Fibroblast of peridontal ligament (primary cell): Measurements from ENCODE around the gene FRY.
"Not testable (repeated sequence)": the region's sequence is repeated elsewhere in the genome, so short reads cannot be mapped to it uniquely, and the experiment has no call there.

Experiments
- DNase-seq: peaks from one replicate; pipeline ENCODE4 v3.0.0-alpha.2; 2010; ENCODE audit errors: extremely low read depth

FRY gene

DNA sequence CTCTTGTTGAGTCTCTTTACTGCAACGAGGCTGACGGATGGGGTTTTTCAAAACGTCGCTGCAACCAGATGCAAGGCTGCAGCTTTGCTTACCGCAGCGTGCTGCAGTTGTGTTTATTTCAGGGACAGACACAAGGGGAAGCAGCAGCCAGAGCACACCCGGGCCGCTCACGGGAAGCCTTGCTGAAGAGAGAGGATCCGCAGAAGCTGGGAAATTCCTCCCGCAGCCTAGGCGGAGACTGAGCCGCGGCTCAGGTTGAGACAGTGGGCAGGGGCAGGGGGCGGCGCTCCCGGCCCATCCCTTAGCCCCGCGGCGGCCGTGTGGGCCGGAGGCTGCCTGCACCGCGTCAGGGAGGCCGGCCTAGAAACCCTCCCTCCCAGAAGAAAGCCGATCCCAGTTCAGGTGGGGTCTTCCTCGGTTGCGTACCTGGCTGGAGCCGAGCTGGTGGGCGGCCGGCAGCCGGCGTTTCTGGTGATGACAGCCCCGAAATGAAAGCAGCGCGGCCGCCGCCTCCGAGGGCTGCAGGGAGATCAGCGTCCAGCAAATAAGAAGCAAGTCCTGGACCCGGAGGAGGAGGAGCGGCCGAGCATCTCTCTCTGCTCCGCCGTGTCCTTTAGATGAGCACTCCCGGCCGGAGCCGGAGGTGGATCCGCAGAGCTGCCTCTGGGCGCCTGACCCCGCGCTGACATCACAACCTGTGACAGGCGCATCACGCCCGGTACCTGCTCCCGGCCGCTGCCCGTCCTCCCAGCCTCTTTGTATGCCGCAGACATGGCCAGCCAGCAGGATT, at the start of gene FRY:
TSS of gene FRY (plus strand) at position 750 of the 790 bp plus-strand sequence. CDS start at position 772, 22 bp downstream.
- DNase-seq, result peak; percentile 49

DNA sequence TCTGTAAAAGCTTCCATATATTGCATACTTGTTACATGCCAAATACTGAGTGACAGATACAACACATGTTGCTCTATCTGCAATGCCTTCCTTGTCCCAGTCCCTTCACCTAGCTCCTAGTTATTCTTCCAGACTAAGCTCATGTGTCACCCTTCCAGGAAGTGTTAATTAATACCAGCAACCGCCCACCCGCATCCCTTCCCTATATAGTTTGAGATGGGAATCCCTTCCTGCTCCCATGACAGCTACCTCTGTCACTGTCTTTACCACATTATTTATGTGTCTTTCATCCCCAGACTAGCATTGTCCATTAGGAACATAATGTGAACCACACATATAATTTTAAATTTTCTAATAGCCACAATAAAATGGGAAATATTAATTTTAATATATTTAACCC, 49.5 kb upstream of the FRY start:
- no peak for DNase-seq

DNA sequence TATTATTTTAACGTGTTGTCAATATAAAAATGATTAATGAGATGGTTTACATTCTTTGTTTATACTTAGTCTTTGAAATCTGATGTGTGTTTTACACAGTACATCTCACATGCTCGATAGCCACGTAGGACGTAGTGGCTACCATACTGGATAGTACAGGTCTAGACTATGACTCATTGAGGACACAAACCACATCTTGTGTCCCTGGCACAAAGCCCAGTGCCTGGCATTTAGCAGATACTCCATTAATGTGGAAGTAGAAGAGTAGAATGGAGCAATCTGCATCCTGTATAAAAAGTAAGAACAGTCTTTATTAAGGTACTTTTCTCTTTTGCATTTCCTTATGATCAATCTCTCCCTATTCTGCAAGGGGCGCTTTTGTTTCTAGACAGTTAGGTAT, 49.0 kb upstream of the FRY start:
- DNase-seq, result peak; percentile 64

DNA sequence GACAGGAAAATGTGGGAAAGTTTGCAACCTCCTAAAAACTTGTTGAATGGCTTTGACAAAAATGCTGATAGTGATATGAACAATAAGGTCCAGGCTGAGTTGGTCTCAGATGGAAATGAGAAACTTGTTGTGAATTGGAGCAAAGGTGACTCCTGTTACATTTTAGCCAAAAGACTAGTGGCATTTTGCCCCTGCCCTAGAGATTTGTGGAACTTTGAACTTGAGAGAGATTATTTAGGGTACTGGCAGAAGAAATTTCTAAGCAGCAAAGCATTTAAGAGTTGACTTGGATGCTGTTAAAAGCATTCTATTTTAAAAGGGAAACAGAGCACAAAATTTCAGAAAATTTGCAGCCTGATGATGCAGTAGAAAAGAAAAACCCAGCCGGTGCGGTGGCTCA, 47.9 kb upstream of the FRY start:
- DNase-seq, result not testable (repeated sequence)

DNA sequence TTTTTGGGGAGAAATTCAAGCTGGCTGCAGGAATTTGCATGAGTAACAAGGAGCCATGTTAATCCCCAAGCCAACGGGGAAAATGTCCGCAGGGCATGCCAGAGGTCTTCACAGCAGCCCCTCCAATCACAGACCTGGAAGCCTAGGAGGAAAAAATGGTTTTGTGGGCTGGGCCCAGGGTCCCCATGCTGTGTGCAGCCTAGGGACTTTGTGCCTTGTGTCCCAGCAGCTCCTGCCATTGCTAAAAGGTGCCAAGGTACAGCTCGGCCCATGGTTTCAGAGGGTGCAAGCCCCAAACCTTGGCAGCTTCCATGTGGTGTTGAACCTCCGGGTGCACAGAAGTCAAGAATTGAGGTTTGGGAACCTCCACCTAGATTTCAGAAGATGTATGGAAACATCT, 47.2 kb upstream of the FRY start:
- not testable (repeated sequence) for DNase-seq

DNA sequence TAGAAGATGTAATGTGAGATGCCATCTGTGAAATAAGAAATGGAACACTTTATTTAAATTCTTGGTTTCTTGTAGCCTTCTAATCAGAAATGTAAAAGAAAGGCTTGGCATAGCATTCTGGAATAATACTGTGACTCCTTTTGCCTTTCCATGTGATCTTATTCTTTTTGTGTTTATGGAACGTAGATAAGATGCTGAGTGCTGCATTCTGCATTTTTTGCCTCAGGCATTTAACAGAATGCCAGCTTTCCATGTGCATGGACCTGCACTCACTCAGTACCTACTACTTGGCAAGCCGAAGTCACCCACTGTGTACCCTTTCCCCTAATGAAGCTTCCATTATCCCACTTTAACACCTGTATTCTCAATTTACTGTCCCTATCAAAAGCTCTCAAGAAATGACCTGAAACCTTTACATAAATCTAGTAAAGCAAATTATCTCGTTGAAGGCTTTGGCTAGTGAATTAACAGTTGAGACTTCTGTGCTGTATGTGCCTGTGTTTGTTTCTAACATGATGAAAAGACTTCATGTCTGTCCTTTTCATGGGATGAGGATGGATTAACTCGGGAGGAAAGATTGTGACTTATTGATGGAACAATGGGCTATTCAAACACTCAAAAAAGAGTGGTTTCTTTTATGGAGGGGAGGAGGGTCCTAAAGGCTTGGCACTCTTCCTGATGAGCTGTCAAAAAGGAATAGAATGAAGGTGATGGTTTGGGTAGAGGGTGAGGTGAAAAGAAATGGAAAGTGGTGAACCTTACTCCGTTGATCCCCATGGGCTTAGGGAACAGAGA, 44.7 kb upstream of the FRY start:
- no peak for DNase-seq

DNA sequence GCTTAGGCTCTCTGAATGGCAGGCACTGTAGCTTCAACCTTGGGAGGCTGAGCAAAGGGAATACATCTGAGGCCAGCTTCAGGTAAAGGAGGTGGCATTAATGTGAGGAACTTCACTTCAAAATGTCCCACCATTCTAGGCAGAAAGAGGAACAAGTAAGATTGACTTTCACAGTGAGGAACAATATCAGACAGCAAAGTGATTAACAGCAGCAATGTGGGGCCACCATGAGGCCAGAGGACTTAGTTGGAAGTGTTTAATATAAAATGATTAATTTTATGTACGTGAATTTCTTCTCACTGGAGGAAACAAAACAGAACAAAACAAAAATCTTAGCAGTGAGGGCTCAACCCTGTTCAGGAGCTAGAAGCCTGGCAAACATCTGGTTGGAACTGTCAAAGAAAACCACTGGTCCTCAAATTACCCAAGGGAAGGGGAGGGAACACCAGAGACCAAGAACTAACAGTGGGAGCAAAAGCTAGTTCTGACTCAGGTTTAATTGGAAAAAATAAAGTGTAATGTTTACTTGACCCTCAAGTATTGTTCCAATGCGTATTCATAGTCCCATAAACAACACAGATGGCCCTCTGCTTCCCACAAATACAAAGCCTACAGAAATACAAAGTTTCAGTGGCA, 43.9 kb upstream of the FRY start:
- peak; percentile 12 for DNase-seq

GRCh38 chr13:31994367-31994766, 37.2 kb upstream of the FRY start:
- DNase-seq, result not testable (repeated sequence)

DNA sequence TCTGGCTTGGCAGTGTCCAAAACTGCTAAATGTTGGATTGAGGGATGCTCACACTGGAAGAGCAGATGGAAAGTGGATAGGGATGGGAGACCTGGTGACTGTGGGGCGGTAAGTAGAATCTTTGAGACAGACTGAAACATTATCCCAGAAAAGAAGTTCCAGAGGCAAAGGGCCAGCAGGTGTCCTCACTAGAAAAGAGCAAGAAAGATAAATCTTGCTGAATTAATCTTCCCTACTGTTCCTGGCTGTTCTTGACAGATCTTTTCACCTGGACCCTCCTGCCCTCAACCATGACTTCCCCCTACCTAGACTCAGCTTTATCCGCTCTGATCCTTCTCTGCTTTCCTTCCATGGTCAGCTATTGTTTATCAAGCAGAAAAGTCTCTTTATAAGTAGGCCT, 35.0 kb upstream of the FRY start:
- DNase-seq, result no peak

- DNase-seq, result no peak
These were observed 33.9 kb upstream of the FRY start for GRCh38 chr13:31997641-31998040.

DNA sequence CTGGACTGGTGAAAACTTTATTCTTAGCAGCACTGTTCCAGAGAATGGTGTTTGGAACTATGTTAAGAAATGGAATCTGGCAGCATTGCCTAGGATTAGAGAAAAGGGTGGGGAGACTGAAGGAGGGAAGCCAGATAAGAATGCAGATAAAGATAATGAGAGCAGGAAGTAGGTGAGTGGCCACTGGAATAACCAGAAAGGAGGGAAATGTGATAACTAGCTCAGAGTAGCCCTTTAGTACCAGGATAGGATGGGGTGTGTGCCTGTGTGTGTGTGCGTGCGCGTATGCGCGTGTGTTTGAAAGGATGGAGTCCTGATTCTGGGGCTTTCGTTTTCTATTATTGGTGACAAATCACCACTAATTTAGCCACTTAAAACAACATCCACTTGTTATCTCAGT, 33.4 kb upstream of the FRY start:
- no peak for DNase-seq

DNA sequence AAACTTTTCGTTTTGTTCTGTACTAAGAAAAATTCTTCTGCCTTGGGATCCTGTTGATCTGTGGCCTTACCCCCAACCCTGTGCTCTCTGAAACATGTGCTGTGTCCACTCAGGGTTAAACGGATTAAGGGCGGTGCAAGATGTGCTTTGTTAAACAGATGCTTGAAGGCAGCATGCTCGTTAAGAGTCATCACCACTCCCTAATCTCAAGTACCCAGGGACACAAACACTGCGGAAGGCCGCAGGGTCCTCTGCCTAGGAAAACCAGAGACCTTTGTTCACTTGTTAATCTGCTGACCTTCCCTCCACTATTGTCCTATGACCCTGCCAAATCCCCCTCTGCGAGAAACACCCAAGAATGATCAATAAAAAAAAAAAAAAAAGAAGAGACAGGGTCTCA, 30.8 kb upstream of the FRY start:
- not testable (repeated sequence) for DNase-seq

GRCh38 chr13:32001154-32001768, 30.3 kb upstream of the FRY start:
- DNase-seq, result peak; percentile 35

DNA sequence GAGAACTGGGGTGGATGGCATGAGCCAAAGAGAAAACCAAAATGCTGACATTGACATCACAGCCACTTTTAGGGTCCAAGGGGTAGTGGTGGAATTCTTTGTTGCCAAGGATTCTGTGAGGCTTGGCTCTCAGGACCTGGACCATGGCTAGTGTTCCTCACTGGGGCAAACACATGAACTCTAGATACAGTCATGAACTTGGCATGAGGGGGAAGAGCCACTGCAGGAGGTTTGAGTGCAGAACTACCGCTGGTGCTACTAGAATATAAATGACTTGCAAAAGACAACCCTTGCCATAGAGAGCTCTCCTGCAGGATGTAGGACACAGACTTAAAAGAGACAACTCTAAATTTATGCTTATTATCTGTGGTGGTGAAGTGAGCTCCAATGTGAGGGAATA, 29.8 kb upstream of the FRY start:
- no peak for DNase-seq

DNA sequence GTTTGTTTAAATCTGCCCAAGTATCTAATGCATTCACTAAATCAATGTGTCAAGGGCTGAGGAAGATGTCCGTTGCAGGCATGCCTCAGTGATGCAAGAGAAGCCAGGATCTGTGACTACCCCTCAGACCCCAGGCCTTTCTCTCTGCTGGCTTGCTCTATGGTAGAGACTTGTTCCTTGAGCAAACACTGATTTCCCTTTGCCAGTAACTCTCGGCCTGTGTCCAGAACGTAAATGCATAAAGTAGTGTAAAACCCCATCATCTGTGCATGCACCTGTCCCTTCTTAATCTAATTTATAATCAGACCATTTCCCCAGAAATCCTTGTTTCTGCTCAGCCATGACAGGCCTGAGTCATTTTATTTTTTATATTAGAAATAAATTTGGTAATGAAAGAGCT, 28.7 kb upstream of the FRY start:
- DNase-seq, result no peak

GRCh38 chr13:32007494-32007893, 24.1 kb upstream of the FRY start:
- no peak for DNase-seq

- DNase-seq, result no peak
These were observed 22.9 kb upstream of the FRY start for GRCh38 chr13:32008518-32009175.

GRCh38 chr13:32009362-32009761, 22.2 kb upstream of the FRY start:
- no peak for DNase-seq

GRCh38 chr13:32010136-32010535, 21.4 kb upstream of the FRY start:
- DNase-seq, result peak; percentile 13

GRCh38 chr13:32011971-32012370, 19.6 kb upstream of the FRY start:
- DNase-seq, result no peak

DNA sequence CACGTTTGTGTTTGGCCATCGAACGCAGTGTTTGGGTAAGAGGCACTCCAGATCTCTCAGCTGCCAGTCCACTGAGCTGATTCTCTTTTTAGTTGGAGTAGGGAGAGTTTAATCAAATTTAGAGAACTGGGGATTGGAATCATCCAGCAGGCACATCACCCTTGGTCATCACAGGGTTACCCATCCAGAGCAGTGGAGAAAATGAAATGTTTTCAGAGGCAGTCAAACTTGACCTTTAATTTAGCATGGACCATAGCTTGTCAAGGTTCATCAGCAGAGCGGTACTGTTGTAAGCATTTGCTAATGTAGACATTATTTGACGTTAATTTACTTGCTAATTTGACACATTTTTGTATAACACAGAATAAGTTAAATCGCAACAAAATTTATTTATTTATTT, 18.4 kb upstream of the FRY start:
- DNase-seq, result no peak

DNA sequence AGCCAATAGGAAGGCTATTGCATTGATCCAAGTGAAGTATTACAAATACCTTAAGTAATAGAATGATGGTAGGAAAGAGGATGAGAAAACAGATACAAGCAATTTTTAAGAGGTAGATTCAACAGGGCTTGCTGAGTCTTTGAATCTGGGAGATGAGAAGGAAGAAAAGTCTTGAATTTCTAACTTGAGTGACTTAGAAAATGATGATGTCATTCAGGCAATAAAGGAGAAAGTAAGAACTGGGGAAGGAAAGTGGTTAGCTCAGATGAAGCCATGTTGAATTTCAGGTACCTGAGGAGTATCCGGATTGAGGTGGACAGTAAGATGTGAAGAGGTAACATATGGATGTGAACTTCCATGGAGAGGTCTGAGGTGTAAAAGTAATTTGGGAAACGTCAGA, 15.5 kb upstream of the FRY start:
- DNase-seq, result no peak
